HepG2 (cell line): ENCODE measurements around the gene PHF2. TPM values are rescaled to one million over a fixed set of nuclear protein-coding genes. Genes with fewer than 3 reads are reported as not detected.

Experiments used
- BCL6 ChIP-seq: IDR thresholded peaks from 2 replicates; pipeline ENCODE4 v1.6.1; 2016; ENCODE audit warnings: missing genetic modification reagents, missing compliant biosample characterization
- CREM ChIP-seq, 2 experiments: sonication (generic) in 1 of 2; formaldehyde crosslinking in 1 of 2; IDR thresholded peaks; 2 replicates each; pipeline versions ENCODE4 v1.4.0 to v1.6.1; 2016 to 2020; ENCODE audit warnings: antibody characterized with exemption in 1 of 2, mild to moderate bottlenecking in 1 of 2, missing genetic modification reagents in 1 of 2
- FOSL2 ChIP-seq: sonication (generic); formaldehyde crosslinking; IDR thresholded peaks from 2 replicates; pipeline ENCODE4 v1.4.0; 2020; ENCODE audit warnings: missing genetic modification reagents
- HMG20B ChIP-seq: conservative IDR thresholded peaks from 2 replicates; pipeline ENCODE4 v1.6.1; 2016; ENCODE audit warnings: missing genetic modification reagents, missing compliant biosample characterization
- HNF4A ChIP-seq: sonication (generic); formaldehyde crosslinking; IDR thresholded peaks from 2 replicates; pipeline ENCODE4 v1.4.0; 2020; ENCODE audit warnings: missing genetic modification reagents
- KMT2B ChIP-seq: IDR thresholded peaks from 2 replicates; pipeline ENCODE4 v1.6.1; 2016; ENCODE audit warnings: missing genetic modification reagents, missing compliant biosample characterization
- MIER3 ChIP-seq: IDR thresholded peaks from 2 replicates; pipeline ENCODE4 v1.6.1; 2016; ENCODE audit warnings: missing compliant biosample characterization, borderline replicate concordance
- NR3C1 ChIP-seq: sonication (generic); formaldehyde crosslinking; IDR thresholded peaks from 2 replicates; pipeline ENCODE4 v1.4.0; 2020; ENCODE audit warnings: missing genetic modification reagents
- PATZ1 ChIP-seq: sonication (generic); formaldehyde crosslinking; IDR thresholded peaks from 2 replicates; pipeline ENCODE4 v1.4.0; 2020; ENCODE audit warnings: missing genetic modification reagents
- PPARG ChIP-seq: conservative IDR thresholded peaks from 2 replicates; pipeline ENCODE4 v1.6.1; 2016; ENCODE audit warnings: missing biosample characterization, missing genetic modification reagents
- SATB2 ChIP-seq: sonication (generic); formaldehyde crosslinking; IDR thresholded peaks from 2 replicates; pipeline ENCODE4 v1.5.0; 2020; ENCODE audit warnings: missing genetic modification reagents
- TARDBP ChIP-seq: sonication (generic); formaldehyde crosslinking; IDR thresholded peaks from 2 replicates; pipeline ENCODE4 v1.8.0; 2022; ENCODE audit warnings: mild to moderate bottlenecking, missing genetic modification reagents
- ZC3H13 ChIP-seq: sonication (generic); formaldehyde crosslinking; IDR thresholded peaks from 2 replicates; pipeline ENCODE4 v1.8.1; 2023; ENCODE audit warnings: mild to moderate bottlenecking, missing genetic modification reagents, moderate library complexity
- ZNF687 ChIP-seq: sonication (generic); formaldehyde crosslinking; IDR thresholded peaks from 2 replicates; pipeline ENCODE4 v1.5.1; 2020; ENCODE audit warnings: mild to moderate bottlenecking, missing genetic modification reagents, moderate library complexity
- polyA plus RNA-seq, 8 experiments: library from polyadenylated mRNA; depleted of rRNA in 3 of 8; stranded (reverse) in 7 of 8; unstranded in 1 of 8; fragments of >200 nt; fragmentation: Illumina TruSeq in 4 of 8; extraction: Trizol in 4 of 8; gene quantifications; 2 replicates each; pipeline versions ENCODE4 v1.2.1 to v1.2.3, GENCODE V29; 2011 to 2016; ENCODE audit warnings: low read depth in 4 of 8, missing spikeins in 1 of 8, mixed read lengths in 1 of 8; ENCODE audit not compliant: insufficient read depth in 1 of 8
- total RNA-seq, 5 experiments: library from RNA; depleted of rRNA; stranded (reverse); fragments of >200 nt; fragmentation: Illumina TruSeq; extraction: Trizol; gene quantifications; 2 replicates each; pipeline ENCODE4 v1.2.3, GENCODE V29; 2016; ENCODE audit warnings: low read depth in 1 of 5
- TF ChIP-seq, protein P1 (sequence below): sonication (generic); formaldehyde crosslinking; IDR thresholded peaks from 2 replicates; pipeline ENCODE4 v1.4.0; 2020; ENCODE audit warnings: missing genetic modification reagents
- TF ChIP-seq, protein P2 (sequence below): IDR thresholded peaks from 2 replicates; pipeline ENCODE4 v1.6.1; 2016; ENCODE audit warnings: low read depth
- TF ChIP-seq, protein P3 (sequence below): sonication (generic); formaldehyde crosslinking; IDR thresholded peaks from 2 replicates; pipeline ENCODE4 v1.8.1; 2022; ENCODE audit warnings: low read depth, mild to moderate bottlenecking, missing genetic modification reagents

PHF2 gene
- total and polyA plus RNA-seq, 2 of the 13 experiments (the other 11 are each of a cell fraction or from before 2014, with no cell fraction given) = 6.6 to 9.1 TPM

DNA sequence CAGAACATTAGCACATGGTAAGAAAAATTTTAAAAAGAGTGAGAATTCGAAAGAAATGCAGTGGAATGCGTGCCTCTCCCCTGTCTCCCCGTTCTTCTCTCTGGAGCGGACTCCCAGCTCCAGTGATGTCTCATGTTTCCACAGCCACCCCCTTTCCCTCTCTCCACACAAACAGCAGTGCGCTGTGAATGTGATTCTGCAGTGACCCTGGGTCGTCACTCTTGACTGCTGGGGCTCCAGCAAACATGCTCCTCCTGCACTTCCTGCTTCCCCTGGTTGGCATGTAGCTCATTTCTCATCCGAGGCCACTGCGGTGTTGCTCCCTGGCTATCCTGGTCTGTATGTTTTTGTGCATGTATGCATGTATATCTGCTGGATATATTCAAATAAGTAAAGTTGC is 13.3 kb downstream of the PHF2 start (continued):
- TF ChIP-seq ZNF687 (CRISPR knock-in tag) = peak; percentile 78
- TF ChIP-seq NR3C1 = no peak
- TF ChIP-seq ZC3H13 (CRISPR knock-in tag) = no peak
- peak; percentile 23; the same call in 1 of the 2 replicates for TF ChIP-seq BCL6
- peak; percentile 7; the same call in 1 of the 2 replicates for TF ChIP-seq HNF4A
- TF ChIP-seq, protein P1, sequence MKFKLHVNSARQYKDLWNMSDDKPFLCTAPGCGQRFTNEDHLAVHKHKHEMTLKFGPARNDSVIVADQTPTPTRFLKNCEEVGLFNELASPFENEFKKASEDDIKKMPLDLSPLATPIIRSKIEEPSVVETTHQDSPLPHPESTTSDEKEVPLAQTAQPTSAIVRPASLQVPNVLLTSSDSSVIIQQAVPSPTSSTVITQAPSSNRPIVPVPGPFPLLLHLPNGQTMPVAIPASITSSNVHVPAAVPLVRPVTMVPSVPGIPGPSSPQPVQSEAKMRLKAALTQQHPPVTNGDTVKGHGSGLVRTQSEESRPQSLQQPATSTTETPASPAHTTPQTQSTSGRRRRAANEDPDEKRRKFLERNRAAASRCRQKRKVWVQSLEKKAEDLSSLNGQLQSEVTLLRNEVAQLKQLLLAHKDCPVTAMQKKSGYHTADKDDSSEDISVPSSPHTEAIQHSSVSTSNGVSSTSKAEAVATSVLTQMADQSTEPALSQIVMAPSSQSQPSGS (CRISPR knock-in tag) = peak; percentile 27; the same call in 1 of the 2 replicates
- peak; percentile 36; the same call in 1 of the 2 replicates for TF ChIP-seq MIER3
- TF ChIP-seq CREM (IDR thresholded peaks at IDR 0.05) = no peak
- TF ChIP-seq CREM (CRISPR knock-in tag; IDR thresholded peaks at IDR 0.05) = no peak
- peak; percentile 74 for TF ChIP-seq PATZ1
- TF ChIP-seq PPARG (CRISPR knock-in tag) = 0 out of 2 replicates have a peak, but pooled peaks have one; percentile 51
- TF ChIP-seq TARDBP = peak; percentile 35; the same call in 1 of the 2 replicates
- TF ChIP-seq, protein P2, sequence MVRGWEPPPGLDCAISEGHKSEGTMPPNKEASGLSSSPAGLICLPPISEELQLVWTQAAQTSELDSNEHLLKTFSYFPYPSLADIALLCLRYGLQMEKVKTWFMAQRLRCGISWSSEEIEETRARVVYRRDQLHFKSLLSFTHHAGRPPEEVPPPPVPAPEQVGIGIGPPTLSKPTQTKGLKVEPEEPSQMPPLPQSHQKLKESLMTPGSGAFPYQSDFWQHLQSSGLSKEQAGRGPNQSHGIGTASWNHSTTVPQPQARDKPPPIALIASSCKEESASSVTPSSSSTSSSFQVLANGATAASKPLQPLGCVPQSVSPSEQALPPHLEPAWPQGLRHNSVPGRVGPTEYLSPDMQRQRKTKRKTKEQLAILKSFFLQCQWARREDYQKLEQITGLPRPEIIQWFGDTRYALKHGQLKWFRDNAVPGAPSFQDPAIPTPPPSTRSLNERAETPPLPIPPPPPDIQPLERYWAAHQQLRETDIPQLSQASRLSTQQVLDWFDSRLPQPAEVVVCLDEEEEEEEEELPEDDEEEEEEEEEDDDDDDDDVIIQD (CRISPR knock-in tag) = no peak
- 0 out of 2 replicates have a peak, but pooled peaks have one; percentile 42 for TF ChIP-seq HMG20B
- peak; percentile 42 for TF ChIP-seq FOSL2 (CRISPR knock-in tag)
- TF ChIP-seq, protein P3, sequence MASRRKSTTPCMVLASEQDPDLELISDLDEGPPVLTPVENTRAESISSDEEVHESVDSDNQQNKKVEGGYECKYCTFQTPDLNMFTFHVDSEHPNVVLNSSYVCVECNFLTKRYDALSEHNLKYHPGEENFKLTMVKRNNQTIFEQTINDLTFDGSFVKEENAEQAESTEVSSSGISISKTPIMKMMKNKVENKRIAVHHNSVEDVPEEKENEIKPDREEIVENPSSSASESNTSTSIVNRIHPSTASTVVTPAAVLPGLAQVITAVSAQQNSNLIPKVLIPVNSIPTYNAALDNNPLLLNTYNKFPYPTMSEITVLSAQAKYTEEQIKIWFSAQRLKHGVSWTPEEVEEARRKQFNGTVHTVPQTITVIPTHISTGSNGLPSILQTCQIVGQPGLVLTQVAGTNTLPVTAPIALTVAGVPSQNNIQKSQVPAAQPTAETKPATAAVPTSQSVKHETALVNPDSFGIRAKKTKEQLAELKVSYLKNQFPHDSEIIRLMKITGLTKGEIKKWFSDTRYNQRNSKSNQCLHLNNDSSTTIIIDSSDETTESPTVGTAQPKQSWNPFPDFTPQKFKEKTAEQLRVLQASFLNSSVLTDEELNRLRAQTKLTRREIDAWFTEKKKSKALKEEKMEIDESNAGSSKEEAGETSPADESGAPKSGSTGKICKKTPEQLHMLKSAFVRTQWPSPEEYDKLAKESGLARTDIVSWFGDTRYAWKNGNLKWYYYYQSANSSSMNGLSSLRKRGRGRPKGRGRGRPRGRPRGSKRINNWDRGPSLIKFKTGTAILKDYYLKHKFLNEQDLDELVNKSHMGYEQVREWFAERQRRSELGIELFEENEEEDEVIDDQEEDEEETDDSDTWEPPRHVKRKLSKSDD (CRISPR knock-in tag) = no peak
- TF ChIP-seq SATB2 = no peak
- TF ChIP-seq KMT2B (CRISPR knock-in tag) = peak; percentile 29; the same call in 1 of the 2 replicates
